Naive thymus-derived CD4-positive, alpha-beta T cell (primary cell): ENCODE results near the gene C17orf67. TPM values are rescaled to one million over a fixed set of nuclear protein-coding genes. Genes with fewer than 3 reads are reported as not detected.

ENCODE experiments used
- ATAC-seq: fragments of 150-1000 bp; cut with Tn5 transposase; 2 replicates; pipeline ENCODE4 v1.10.0; 2021; ENCODE audit warnings: mild to moderate bottlenecking, moderate library complexity
- CTCF ChIA-PET: fragments of 350-600 bp; sonication (Branson Sonifier 250); formaldehyde crosslinking; loops from one replicate; lab custom pipeline; 2021; ENCODE audit warnings: antibody characterized with exemption; lab: Charles Lee
- POLR2A ChIA-PET: fragments of 350-600 bp; sonication (Branson Sonifier 250); formaldehyde crosslinking; loops from one replicate; lab custom pipeline; 2021; ENCODE audit warnings: antibody characterized with exemption, inconsistent platforms; lab: Charles Lee
- DNase-seq, 9 donors: peaks; one replicate each; pipeline versions ENCODE4 v3.0.0 to v3.0.0-alpha.2; 2020 to 2022; ENCODE audit warnings: mixed read lengths in 1 of 9
- H3K27ac ChIP-seq: one replicate; pipeline ENCODE4 v1.7.0; 2013; ENCODE audit warnings: mild to moderate bottlenecking, low read depth, low read length, moderate library complexity
- H3K27me3 ChIP-seq, 2 donors: one replicate each; pipeline ENCODE4 v1.7.0; 2013; ENCODE audit warnings: low read length in 2 of 2, mild to moderate bottlenecking in 2 of 2, moderate library complexity in 2 of 2; ENCODE audit not compliant: control insufficient read depth in 2 of 2, insufficient read depth in 2 of 2
- H3K36me3 ChIP-seq, 3 experiments: 1 replicate in 2 of 3; 2 replicates in 1 of 3; pipeline ENCODE4 v1.7.0; 2013; ENCODE audit warnings: low read length in 3 of 3, mild to moderate bottlenecking in 3 of 3, moderate library complexity in 1 of 3; ENCODE audit not compliant: insufficient read depth in 3 of 3, control insufficient read depth in 2 of 3
- H3K4me1 ChIP-seq, 2 donors: one replicate each; pipeline ENCODE4 v1.7.0; 2013; ENCODE audit warnings: low read length in 2 of 2, mild to moderate bottlenecking in 2 of 2, moderate library complexity in 1 of 2; ENCODE audit not compliant: control insufficient read depth in 2 of 2, insufficient read depth in 2 of 2
- H3K4me3 ChIP-seq: 2 replicates; pipeline ENCODE4 v1.7.0; 2013; ENCODE audit warnings: mild to moderate bottlenecking, low read length
- H3K9me3 ChIP-seq, 3 experiments: 1 replicate in 2 of 3; 2 replicates in 1 of 3; pipeline ENCODE4 v1.7.0; 2013; ENCODE audit warnings: low read length in 3 of 3; ENCODE audit not compliant: control insufficient read depth in 2 of 3
- H3K27ac Mint-ChIP-seq, 9 donors: one replicate each; pipeline ENCODE4 v1.8.0; 2020 to 2022; ENCODE audit warnings: mixed read lengths in 9 of 9, mild to moderate bottlenecking in 8 of 9, moderate library complexity in 5 of 9, inconsistent platforms in 2 of 9
- H3K27me3 Mint-ChIP-seq, 5 donors: one replicate each; pipeline ENCODE4 v1.8.0; 2021 to 2022; ENCODE audit warnings: mixed read lengths in 5 of 5, mild to moderate bottlenecking in 1 of 5
- H3K36me3 Mint-ChIP-seq, 5 donors: one replicate each; pipeline ENCODE4 v1.8.0; 2020 to 2022; ENCODE audit warnings: mixed read lengths in 5 of 5, mild to moderate bottlenecking in 3 of 5, inconsistent platforms in 1 of 5
- H3K4me1 Mint-ChIP-seq, 7 donors: one replicate each; pipeline ENCODE4 v1.8.0; 2020 to 2022; ENCODE audit warnings: mixed read lengths in 7 of 7, mild to moderate bottlenecking in 3 of 7, inconsistent platforms in 1 of 7
- H3K4me3 Mint-ChIP-seq, 10 donors: one replicate each; pipeline ENCODE4 v1.8.0; 2020 to 2022; ENCODE audit warnings: mild to moderate bottlenecking in 10 of 10, mixed read lengths in 10 of 10, moderate library complexity in 6 of 10, inconsistent platforms in 2 of 10
- H3K9me3 Mint-ChIP-seq, 11 donors: one replicate each; pipeline ENCODE4 v1.8.0; 2020 to 2022; ENCODE audit warnings: mixed read lengths in 11 of 11, mild to moderate bottlenecking in 4 of 11, inconsistent platforms in 1 of 11, moderate library complexity in 1 of 11
- intact Hi-C, 2 donors: fragments of 100-400 bp; cut with micrococcal nuclease; formaldehyde crosslinking; loops; one replicate each; pipeline ENCODE4 v1.15.1; 2023
- polyA plus RNA-seq, 2 donors: library from polyadenylated mRNA; unstranded; fragments of 300-500 nt; fragmentation: Illumina TruSeq; gene quantifications; one replicate each; pipeline ENCODE4 v1.2.3, GENCODE V29; 2021
- total RNA-seq, 6 experiments: library from RNA in 5 of 6; stranded (reverse) in 5 of 6; gene quantifications; 1 replicate in 5 of 6; 2 replicates in 1 of 6; pipeline ENCODE4 v1.2.3 and lab custom pipeline; 2021 to 2026

The C17orf67 gene
- total and polyA plus RNA-seq, 7 experiments from 2014 or later = 1.1 to 9.1 (median 3.8) TPM

DNA sequence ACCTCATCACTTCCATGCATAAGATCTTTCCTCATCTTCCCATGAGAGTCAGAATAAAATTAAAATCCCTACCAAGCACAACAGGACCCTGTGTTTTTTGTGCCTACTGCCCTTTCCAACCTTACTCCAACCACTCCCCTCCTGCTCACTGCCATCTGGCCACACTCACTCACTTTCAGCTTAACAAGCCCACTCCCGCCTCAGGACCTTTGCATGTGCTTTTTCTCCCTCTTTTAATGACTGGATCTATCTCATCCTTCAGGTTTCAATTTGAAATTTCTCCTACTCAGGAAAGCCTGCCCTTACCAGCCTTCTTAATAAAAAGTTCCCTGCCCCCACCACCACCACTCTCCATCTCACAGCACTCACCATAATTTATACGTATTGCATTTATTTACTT is 14.7 kb downstream of the C17orf67 start:
- peaks cover 5 to 9% (median 6%) of the 10 kb centered on the region in 7 donors for H3K4me1 Mint-ChIP-seq
- peaks cover 0 to 6% (median 0%) of the 10 kb centered on the region in 3 experiments for H3K36me3 ChIP-seq
- H3K9me3 Mint-ChIP-seq = no peaks in the 10 kb centered on the region
- DNase-seq = no peak
- no peak overlapping the region for H3K27ac ChIP-seq
- peaks cover 0 to 24% (median 3%) of the 10 kb centered on the region in 5 donors for H3K36me3 Mint-ChIP-seq
- no peak overlapping the region for H3K4me3 ChIP-seq
- intact Hi-C loops = loop anchor here (1.0 kb wide), 6 partner anchors 14 to 191 kb away; partner anchors contain the start of genes C17orf67 (in 2 of the 2), COIL (in 2 of the 2) and TRIM25 (in 1 of the 2)
- no peak for ATAC-seq
- peak overlapping the region in 2 of 9 donors; percentile 18 to 48 for H3K27ac Mint-ChIP-seq
- ChIA-PET CTCF (interaction anchor here (0.6 to 5.2 kb wide), 13 partner anchors 10 to 1865 kb away, joined by 3 to 54 read pairs (median 4); partner anchors contain the start of gene DGKE), POLR2A (interaction anchor here (0.9 to 5.2 kb wide), 2 partner anchors 15 to 123 kb away, joined by 4 to 30 read pairs; partner anchors contain the start of genes C17orf67 and DGKE)
- no peak overlapping the region for H3K4me3 Mint-ChIP-seq
- H3K27me3 ChIP-seq = no peaks in the 10 kb centered on the region
- no peaks in the 10 kb centered on the region for H3K4me1 ChIP-seq
- no peaks in the 10 kb centered on the region for H3K9me3 ChIP-seq
- no peaks in the 10 kb centered on the region for H3K27me3 Mint-ChIP-seq

DNA sequence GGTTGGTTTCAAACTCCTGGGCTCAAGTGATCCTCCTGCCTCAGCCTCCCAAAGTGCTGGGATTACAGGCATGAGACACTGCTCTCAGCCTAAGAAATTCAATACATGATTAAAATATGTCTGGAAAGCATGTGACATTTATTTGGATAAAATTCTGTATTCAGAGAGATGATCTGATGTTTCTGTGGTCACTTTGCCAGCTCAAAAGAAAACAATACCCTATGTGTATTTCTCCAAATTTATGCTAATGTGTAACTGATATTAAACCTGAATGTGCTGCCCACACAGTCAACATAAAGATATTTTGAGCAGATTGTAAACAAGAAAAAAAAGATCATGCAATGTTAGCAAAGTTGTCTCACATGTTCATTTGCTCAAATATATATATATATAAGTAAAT is 16.7 kb downstream of the C17orf67 start:
- Histone ChIP-seq H3K27ac (no peak overlapping the region), H3K36me3 (peaks cover 0 to 6% (median 0%) of the 10 kb centered on the region in 3 experiments), H3K4me1 (no peaks in the 10 kb centered on the region), H3K27me3 (no peaks in the 10 kb centered on the region), H3K9me3 (no peaks in the 10 kb centered on the region), H3K4me3 (no peak overlapping the region)
- H3K4me3 Mint-ChIP-seq = no peak overlapping the region
- CTCF ChIA-PET = interaction anchor here (0.6 to 1.0 kb wide), 3 partner anchors 8 to 136 kb away, joined by 3 read pairs; partner anchors contain the start of gene DGKE
- H3K36me3 Mint-ChIP-seq = peaks cover 0 to 25% (median 8%) of the 10 kb centered on the region in 5 donors
- no peaks in the 10 kb centered on the region for H3K9me3 Mint-ChIP-seq
- intact Hi-C loops = no loop called here
- ATAC-seq (no peak), DNase-seq (no peak)
- POLR2A ChIA-PET = interaction anchor here (0.7 kb wide), 1 partner anchor 204 kb away, joined by 3 read pairs; no protein-coding TSS in a partner anchor
- H3K27me3 Mint-ChIP-seq = peaks cover 0 to 2% (median 0%) of the 10 kb centered on the region in 5 donors
- peaks cover 5 to 9% (median 6%) of the 10 kb centered on the region in 7 donors for H3K4me1 Mint-ChIP-seq
- H3K27ac Mint-ChIP-seq = no peak overlapping the region

DNA sequence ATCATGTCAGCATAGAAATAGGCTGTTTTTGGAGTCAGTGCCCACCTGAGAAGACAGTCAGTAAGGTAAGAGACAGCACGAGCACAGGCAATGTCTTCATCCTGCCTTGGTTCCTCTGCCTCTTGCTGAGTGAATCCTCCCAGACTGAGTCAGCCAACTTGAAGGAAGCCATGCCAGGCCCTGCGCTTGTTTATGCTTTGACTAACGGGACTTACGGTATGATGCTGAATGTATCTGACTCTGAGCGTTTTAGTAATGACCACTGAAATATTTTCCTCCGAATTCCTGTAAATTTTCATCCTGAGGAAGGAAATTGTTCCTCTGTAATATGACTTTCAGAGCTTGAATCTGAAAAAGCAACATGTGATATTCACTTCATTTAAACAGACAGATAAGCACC is 18.0 kb downstream of the C17orf67 start:
- no peak overlapping the region for H3K27ac Mint-ChIP-seq
- no peaks in the 10 kb centered on the region for H3K9me3 Mint-ChIP-seq
- Histone ChIP-seq H3K27ac (no peak overlapping the region), H3K36me3 (peaks cover 0 to 6% (median 0%) of the 10 kb centered on the region in 3 experiments), H3K27me3 (no peaks in the 10 kb centered on the region), H3K4me1 (no peaks in the 10 kb centered on the region), H3K9me3 (no peaks in the 10 kb centered on the region), H3K4me3 (no peak overlapping the region)
- ChIA-PET POLR2A (no interaction called here), CTCF (interaction anchor here (1.1 kb wide), 1 partner anchor 165 kb away, joined by 3 read pairs; no protein-coding TSS in a partner anchor)
- DNase-seq = no peak
- peaks cover 0 to 25% (median 8%) of the 10 kb centered on the region in 5 donors for H3K36me3 Mint-ChIP-seq
- no peak for ATAC-seq
- H3K27me3 Mint-ChIP-seq = peaks cover 0 to 2% (median 0%) of the 10 kb centered on the region in 5 donors
- H3K4me1 Mint-ChIP-seq = peaks cover 5 to 9% (median 6%) of the 10 kb centered on the region in 7 donors
- H3K4me3 Mint-ChIP-seq = no peak overlapping the region
- intact Hi-C loops = no loop called here

DNA sequence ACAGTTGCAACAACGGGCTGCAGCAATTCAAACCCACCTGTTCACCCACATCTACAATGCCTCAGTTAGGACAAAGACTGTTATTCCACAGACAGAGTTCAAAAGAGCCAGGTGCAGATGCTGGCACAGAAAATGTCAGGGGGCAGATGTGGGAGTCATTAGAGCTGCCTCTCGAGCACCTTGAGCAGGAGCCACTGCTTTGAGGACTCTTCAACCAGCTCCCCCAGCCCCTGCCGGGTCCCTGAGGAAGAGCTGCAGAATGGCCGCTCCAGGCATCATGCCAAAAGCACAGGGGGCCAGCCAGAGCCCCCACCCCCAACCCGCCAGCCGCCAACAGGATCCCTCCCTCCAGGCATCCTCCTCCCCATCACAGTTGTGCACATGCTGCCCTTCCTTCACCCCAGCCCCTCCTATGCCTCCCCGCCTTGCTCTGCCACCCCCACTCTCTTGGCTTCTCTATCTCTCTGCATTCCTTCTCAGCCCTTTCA is 20.8 kb downstream of the C17orf67 start:
- H3K9me3 Mint-ChIP-seq = no peaks in the 10 kb centered on the region
- ATAC-seq (no peak), DNase-seq (no peak)
- H3K27ac Mint-ChIP-seq = no peak overlapping the region
- intact Hi-C loops = no loop called here
- no peak overlapping the region for H3K4me3 Mint-ChIP-seq
- ChIA-PET CTCF (no interaction called here), POLR2A (no interaction called here)
- H3K27me3 Mint-ChIP-seq = peaks cover 0 to 2% (median 0%) of the 10 kb centered on the region in 5 donors
- H3K36me3 ChIP-seq = peaks cover 0 to 6% (median 0%) of the 10 kb centered on the region in 3 experiments
- no peaks in the 10 kb centered on the region for H3K27me3 ChIP-seq
- H3K36me3 Mint-ChIP-seq = peaks cover 0 to 25% (median 8%) of the 10 kb centered on the region in 5 donors
- H3K4me1 Mint-ChIP-seq = peaks cover 0 to 2% (median 0%) of the 10 kb centered on the region in 7 donors
- H3K27ac ChIP-seq = no peak overlapping the region
- no peaks in the 10 kb centered on the region for H3K4me1 ChIP-seq
- no peaks in the 10 kb centered on the region for H3K9me3 ChIP-seq
- no peak overlapping the region for H3K4me3 ChIP-seq

DNA sequence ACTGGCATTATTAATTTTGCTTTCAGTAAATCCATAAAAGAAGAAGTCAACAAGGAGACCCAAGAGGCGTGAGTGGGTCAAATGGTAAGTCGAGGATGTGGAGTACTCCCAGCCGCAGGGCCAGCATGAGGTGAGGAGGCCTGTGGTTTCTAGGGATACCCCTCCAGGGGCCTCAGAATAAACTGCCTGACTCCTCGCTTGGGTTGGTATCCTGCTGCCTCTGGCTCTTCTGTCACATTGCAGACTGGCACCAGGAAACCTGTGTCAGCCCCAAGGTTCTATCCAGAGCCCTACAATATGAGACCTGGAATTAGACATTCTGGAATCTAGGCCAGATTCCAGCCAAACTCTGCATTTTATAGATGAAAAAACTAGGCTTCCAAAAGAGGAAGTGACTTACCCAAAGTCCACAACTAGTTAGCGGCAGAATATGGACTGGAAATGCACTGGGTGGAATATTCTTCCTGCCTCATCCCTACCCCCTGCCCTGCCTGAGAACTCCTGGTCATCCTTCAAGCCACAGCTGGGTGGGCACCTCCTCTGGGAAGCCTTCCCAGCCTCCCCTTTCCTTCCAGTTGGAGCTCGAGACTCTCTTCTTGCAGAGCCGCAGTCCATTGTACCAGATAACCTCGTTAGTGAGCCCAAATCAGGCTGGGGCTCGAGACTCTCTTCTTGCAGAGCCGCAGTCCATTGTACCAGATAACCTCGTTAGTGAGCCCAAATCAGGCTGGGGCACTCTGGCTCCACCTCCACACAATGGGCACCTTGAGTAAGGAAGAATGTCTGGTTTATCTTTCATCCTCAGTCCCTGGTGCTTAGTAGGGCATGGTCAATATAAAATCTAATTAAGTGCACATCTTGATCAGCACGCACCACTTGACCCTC is 22.6 kb downstream of the C17orf67 start:
- intact Hi-C loops = no loop called here
- no peak overlapping the region for H3K27ac Mint-ChIP-seq
- H3K9me3 Mint-ChIP-seq = no peaks in the 10 kb centered on the region
- ChIA-PET CTCF (no interaction called here), POLR2A (no interaction called here)
- Histone ChIP-seq H3K4me1 (no peaks in the 10 kb centered on the region), H3K9me3 (no peaks in the 10 kb centered on the region), H3K27ac (no peak overlapping the region), H3K27me3 (no peaks in the 10 kb centered on the region), H3K4me3 (no peak overlapping the region), H3K36me3 (peaks cover 0 to 6% (median 0%) of the 10 kb centered on the region in 3 experiments)
- H3K4me1 Mint-ChIP-seq = peaks cover 0 to 2% (median 0%) of the 10 kb centered on the region in 7 donors
- no peak overlapping the region for H3K4me3 Mint-ChIP-seq
- DNase-seq (no peak), ATAC-seq (no peak)
- H3K36me3 Mint-ChIP-seq = peaks cover 0 to 27% (median 14%) of the 10 kb centered on the region in 5 donors
- peaks cover 0 to 2% (median 0%) of the 10 kb centered on the region in 5 donors for H3K27me3 Mint-ChIP-seq

- H3K9me3 Mint-ChIP-seq = no peaks in the 10 kb centered on the region
- peak; percentile 24 for ATAC-seq
- ChIA-PET CTCF (no interaction called here), POLR2A (no interaction called here)
- Histone ChIP-seq H3K27me3 (no peaks in the 10 kb centered on the region), H3K36me3 (peaks cover 0 to 6% (median 0%) of the 10 kb centered on the region in 3 experiments), H3K27ac (no peak overlapping the region), H3K9me3 (no peaks in the 10 kb centered on the region), H3K4me3 (no peak overlapping the region), H3K4me1 (no peaks in the 10 kb centered on the region)
- H3K27ac Mint-ChIP-seq = no peak overlapping the region
- no peak for DNase-seq
- H3K36me3 Mint-ChIP-seq = peaks cover 0 to 22% (median 10%) of the 10 kb centered on the region in 5 donors
- H3K27me3 Mint-ChIP-seq = peaks cover 0 to 2% (median 0%) of the 10 kb centered on the region in 5 donors
- no peak overlapping the region for H3K4me3 Mint-ChIP-seq
- intact Hi-C loops = no loop called here
- peaks cover 0 to 2% (median 0%) of the 10 kb centered on the region in 7 donors for H3K4me1 Mint-ChIP-seq
Observed at GRCh38 chr17:56810343-56810742, 23.4 kb downstream of the C17orf67 start.
